Heart left ventricle (tissue), 13 donors: Measurements from ENCODE around the gene FOS.

Experiments
- CTCF ChIP-seq, 12 donors: fragments of 200-600 bp; sonication (generic) in 4 of 12; IDR thresholded peaks; one replicate each; pipeline versions ENCODE4 v1.5.0 to v1.8.0; 2018 to 2022; ENCODE audit warnings: antibody characterized with exemption in 12 of 12, mild to moderate bottlenecking in 5 of 12
- POLR2A ChIP-seq, 2 donors: fragments of 450-650 bp; IDR thresholded peaks; one replicate each; pipeline ENCODE4 v1.6.1; 2017; ENCODE audit warnings: antibody characterized with exemption in 2 of 2, mild to moderate bottlenecking in 2 of 2, moderate library complexity in 2 of 2
- donor health status: ischemic (EF 13 %, LVEDD 7.1; RV severe dilation, severe dysfunction).
- donor health status: DM: no; HTN: yes; CAD: no.
- donor health status: DM: no; HTN: no; CAD: no.
- donor health status: ischemic (EF 25% LVEDD 6.9; RV normal size, moderate dysfunction).
- donor health status: ischemic (EF 25% LVEDD 5.7; RV mildly dilated, moderate dysfunction).
- donor health status: ischemic (EF 35%, LVEDD 5.7; RV mildly dilated, moderate dysfunction).
- donor health status: nonischemic (EF 11% LVEDD 7.7; RV severe dilation, severe dysfunction).
- donor health status: DM: yes; HTN: yes; CAD: no.
- donor health status: PGD.
- donor health status: ischemic (EF 29% LVEDD 5.4; RV normal size, mild dysfunction).
- donor health status: nonischemic (EF 23%, LVEDD 6.1; RV moderate dilation, normal function).

DNA sequence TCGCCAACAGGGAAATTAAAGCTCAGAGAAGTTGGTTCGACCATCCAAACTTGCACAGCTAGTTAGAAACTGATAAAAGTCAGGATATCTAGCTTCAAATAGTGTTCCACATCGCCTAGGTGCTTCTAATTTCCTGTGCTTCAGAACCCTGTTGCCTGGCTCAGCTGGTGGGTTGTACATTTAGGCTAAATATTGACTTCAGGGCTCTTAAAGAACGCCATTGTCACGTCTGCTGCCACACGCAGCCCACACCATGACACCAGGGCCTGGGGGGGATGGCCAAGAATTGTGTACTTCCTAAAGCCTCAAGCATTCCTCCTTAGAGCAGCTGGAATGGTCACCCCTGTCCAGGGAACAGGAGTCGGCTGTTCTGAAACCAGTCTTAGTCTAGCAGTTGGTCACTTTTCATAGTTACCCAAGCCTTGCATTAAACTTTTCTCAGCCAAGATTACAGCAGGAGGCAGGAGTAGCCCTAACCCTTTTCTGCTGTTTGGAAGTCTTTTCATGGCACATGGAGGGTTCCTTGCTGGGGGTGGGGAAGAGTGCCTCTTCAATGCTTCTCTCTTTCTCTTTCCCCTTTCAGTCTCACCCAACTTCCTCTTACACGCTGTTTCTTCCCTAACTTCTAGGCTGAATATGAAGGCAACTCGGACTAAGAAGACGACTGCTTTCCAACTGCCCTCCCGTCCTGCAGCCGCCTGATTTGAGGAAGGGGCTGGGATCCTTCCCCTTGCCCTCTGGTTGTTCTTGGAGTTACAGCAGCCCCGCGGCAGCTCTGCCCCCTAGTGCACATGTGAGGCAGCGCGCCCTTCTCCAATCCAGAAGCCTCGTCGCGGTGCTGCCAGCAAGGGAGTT lies 17.1 kb downstream of the FOS start:
- peak; percentile 94 to 99 (median 96) for TF ChIP-seq CTCF (IDR thresholded peaks at IDR 0.05)
- no peak for TF ChIP-seq POLR2A (IDR thresholded peaks at IDR 0.05)
